GM19455 (cell line): Measurements from ENCODE around the gene MPL.

Source experiments
- ATAC-seq: cut with Tn5 transposase; IDR thresholded peaks from one replicate; pipeline ENCODE4 v1.9.1; 2021; ENCODE audit not compliant: unreplicated experiment

MPL gene

DNA sequence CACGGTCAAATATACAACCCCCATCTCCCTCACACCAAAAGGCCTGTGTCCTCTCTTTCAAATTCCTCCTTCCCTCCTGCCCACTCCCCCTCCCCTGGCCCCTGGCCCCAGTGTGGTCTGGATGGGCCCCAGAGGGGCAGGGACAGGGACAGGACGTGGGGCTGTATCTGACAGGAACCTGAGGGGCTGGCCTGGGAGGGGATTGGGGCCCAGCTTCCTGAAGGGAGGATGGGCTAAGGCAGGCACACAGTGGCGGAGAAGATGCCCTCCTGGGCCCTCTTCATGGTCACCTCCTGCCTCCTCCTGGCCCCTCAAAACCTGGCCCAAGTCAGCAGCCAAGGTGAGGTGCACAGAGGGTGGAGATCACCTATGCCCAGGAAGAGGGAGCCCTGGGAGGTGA is at the start of gene MPL:
Gene MPL (plus strand): TSS at position 231 of the 400 bp plus-strand sequence. CDS start 31 bp downstream, at position 262.
- ATAC-seq, result no peak

DNA sequence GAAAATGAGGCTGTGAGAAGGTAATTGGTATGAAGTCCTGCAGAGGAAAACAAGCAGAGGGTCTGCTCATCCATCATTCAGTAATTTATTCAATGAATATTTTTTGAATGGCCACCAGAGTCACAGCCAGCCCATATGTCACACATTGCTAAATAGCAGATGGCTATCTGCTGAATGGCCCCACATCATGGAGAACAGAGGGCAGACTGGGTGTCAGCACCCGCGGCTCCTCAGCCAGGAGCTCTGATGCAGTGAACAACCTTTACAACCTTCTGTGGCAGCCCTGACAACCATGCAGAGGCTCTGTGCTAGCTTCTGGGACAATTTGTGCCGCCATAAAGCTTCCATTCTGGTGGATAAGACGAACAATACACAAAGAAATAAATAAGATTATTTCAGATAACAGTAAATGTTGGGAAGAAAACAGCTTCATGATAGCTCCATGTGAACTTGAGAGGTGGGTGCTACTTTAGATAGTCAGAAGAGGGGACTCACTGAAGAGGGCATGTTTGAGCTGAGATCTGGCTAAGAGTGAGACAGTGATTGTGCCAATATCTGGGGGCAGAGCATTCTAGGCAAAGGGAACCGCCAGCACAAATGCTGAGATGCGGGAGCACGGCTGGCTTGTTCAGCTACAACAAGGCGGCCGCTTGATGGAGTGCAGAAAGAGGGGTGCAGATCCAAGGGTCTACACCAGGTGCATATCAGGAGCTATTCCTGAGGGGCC is 49.4 kb upstream of the MPL start:
- no peak for ATAC-seq

DNA sequence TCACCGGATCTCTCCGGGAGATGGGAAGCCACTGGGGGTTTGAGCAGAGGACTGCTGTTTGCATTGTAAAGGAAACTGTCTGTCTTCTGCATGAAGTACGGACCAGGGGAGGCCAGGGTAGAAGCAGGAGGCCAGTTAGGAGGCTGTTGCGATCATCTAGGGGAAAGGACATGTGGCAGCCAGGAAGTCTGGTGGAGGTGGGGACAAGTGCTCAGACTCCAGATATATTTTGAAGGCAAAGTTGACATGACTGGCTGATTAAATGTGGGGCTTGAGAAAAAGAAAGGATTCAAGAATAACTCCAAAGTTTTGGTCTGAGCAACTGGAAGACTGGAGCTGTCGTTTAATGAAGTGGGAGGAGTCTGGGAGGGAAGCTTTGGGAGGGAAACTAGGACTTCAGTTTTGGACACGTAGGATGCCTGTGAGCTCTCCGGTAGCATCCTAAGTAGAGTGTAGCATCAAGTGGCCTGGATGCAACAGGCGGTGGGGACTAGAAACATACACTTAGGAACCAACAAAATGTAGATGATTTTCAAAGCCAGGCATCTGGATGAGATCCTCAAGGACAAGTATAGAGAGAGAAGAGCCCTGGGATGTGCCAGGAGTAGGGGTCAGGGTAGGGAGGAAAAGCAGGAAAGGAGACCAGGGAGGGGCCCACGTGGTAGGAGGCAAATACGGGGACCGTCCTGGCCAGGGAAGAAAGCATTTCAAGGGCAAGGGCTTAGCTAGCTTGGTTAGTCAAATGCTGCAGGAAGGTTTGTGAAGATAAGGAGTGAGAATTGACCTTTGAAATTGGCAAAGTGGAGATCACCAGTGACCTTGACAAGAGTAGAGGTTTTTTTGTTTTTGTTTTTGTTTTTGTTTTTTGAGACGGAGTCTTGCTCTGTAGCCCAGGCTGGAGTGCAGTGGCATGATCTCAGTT is 48.6 kb upstream of the MPL start:
- ATAC-seq, result no peak

DNA sequence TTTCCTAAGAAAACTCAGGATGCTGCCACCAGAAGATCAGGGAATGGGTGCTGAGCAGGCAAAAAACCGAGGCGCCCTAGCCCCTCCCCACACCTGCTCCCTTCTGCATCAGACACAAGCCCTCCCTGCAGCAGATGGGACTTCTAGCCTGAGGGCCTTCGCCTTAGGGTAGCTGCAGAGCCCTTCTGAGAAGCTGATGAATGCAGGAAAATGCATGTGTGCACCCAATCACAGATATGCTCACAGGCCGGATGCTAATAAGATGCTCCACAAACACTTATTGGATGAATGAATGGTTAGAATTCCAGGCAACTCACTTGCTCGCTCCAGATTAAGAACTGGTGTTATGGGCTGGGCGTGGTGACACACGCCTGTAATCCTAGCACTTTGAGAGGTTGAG is 45.4 kb upstream of the MPL start:
- ATAC-seq, result no peak

DNA sequence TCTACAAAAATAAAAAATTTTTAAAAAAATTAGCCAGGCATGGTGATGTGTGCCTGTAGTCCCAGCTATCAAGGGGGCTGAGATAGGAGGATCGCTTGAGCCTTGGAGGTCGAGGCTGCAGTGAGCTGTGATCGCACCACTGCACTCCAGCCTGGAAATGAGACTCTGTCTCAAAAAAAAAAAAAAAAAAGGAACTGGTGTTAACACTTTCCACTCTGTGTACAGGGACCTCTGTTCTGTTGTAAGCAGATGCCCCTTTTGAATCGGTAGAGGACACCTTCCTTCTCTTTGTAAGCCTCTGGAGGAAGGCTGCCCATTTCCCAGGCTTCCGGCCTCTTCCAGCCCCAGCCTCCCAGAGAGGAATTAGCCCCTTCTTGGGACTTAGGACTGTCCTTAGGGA is 44.9 kb upstream of the MPL start:
- ATAC-seq, result no peak

DNA sequence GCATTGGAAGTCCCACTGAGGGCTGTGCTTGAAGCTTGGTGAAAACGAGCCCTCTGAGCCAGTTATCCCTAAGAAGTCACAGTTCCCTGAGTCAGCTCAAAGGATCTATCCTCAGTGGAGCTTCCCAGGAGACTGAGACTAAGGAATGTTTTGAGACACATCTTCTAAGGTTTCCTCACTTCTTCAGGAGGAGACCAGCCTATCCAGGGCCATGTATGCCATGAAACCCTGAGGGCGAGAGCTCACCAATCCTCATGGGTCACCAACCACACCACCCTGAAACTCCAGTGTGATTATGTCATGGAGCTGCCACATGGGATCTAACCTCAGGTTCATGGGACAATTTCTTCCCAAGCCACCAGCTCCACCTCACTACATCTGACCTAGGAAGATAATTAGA is 44.4 kb upstream of the MPL start:
- ATAC-seq, result no peak

DNA sequence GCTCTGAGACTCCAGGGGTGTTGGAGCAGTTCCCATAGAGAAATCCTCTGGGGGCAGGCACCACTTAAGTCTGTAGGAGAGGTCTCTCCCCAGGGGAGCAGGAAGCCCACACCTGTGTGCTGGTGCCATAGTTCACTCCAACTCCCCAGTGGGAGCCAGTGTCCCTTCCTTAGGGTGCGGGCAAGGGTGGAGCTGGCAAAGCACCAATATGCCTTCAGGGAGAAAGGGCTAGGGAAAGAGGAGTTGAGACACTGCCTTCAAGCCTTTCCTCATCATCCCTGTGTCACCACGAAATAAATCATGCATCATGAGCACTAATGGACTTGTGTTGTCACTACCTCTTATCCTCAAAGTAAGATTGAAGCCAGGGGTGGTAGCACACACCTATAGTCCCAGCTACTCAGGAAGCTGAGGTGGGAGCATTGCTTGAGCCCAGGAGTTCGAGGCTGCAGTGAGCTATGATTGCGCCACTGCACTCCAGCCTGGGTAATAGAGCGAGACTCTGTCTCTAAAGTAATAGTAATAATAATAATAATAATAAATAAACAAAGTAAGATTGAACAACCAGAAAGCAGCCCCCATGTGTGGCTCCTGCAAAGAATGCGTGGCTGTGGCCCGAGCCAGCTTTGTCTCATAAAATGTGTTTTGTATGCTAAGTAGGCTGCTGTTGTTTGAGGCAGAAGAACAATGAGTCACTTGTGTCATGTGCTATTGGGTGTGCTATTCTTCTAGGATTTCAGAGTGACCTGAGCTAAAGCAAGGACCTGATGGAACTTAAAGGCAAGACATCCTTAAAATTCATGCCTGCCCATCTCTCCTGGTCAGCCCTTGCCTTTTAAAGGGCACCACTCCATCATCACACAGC is 43.5 kb upstream of the MPL start:
- ATAC-seq, result no peak

DNA sequence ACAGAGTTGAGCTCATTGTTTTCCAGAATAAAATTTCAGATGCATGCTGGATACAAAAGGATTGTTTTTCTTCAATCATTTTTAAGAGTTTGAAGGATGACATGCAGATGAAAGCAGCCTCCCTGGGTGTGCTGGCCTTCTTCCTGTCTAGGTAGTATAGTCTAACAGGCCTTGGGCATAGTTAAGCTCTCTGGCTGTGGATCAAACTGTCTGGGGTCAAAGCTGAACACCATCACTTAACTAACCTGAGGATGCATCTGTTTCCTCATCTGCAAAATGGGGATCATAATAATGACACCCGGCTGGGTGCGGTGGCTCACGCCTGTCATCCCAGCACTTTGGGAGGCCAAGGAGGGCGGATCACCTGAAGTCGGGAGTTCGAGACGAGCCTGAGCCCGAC is 42.9 kb upstream of the MPL start:
- no peak for ATAC-seq

DNA sequence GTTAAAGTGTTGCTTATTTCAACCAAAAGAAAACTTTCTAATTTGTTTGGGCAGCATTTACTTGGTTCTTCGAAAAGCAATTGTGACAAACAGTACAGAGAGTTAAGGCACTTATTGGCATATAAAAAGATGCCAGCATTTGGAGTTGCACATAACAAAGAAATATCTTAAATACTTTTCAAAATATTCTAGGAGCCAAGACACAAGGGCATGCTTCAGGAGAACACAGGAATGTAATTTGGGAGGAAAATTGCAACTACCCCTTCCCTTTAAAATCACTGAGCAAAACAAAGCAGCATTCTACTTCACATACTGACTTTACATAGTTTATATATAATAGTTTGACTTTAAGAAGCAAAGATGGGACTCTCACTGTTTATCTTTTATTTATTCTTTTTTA is 41.4 kb upstream of the MPL start:
- no peak for ATAC-seq

DNA sequence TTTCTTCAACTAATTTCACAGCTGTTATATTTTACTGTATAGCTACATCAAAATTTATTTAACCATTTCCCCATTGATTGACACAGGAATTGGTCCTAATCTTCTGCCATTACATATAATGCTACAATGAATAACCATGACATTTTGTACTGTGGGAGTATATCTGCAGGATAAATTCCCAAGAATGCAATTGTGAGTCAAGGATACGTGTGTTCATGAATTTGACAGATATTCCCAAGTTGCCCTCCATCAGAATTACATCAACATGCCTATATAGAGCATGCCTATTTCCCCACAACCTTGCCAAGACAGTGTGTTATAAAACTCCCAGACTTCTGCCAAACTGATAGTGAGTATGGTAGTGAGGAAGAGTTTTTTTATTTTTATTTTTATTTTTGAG is 39.6 kb upstream of the MPL start:
- ATAC-seq, result no peak

DNA sequence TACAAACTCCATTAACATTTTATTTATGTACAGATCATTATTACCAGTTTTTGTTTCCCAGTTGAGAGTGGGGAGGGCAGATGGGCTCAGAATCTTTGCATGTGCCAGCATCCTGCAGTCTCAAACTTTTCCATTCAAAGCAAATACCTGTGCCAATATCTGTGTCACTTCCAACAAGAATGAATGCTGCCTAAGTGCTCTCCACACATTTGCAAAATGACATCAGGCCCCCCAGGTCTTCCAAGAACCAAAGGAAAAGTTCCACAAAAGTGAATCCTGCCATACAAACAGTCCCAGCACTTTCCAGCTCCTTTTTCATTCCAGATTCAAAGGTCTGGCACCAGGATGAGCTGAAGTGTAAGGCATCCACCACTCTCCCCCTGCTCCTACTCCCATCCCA is 38.5 kb upstream of the MPL start:
- no peak for ATAC-seq

DNA sequence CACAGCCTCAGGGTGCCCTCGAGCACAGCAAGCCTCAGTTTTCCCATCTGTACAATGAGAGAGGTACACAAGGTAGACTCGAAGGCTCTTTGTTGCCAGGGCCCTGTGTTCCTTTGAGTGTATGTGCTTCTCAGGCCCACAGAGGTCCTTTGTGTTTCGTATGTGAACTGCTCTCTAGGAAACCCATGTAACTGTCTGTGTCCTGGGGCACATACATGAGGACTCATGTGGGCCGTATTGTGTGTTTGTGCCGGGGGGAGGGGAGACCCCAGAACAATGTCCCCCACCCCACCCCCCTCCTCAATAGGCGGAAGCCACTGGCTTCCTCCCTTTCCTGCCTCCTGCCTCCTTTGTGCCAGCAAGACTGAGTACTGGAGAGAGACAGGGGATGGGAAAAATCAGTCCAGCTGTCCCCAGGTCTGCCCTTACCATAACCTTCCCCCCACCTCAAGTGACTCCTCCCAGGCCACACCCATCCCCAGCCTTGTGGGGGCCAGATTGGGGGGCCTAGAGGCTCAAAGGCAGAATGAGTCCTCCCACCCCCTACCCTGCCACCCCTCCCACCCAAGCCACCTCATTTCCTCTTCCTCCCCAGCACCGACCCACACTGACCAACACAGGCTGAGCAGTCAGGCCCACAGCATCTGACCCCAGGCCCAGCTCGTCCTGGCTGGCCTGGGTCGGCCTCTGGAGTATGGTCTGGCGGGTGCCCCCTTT is 37.1 kb upstream of the MPL start, which contains the start of gene TIE1:
Gene TIE1 (plus strand): TSS at position 605 of the 717 bp plus-strand sequence. CDS start 90 bp downstream, at position 695.
- ATAC-seq, result no peak

DNA sequence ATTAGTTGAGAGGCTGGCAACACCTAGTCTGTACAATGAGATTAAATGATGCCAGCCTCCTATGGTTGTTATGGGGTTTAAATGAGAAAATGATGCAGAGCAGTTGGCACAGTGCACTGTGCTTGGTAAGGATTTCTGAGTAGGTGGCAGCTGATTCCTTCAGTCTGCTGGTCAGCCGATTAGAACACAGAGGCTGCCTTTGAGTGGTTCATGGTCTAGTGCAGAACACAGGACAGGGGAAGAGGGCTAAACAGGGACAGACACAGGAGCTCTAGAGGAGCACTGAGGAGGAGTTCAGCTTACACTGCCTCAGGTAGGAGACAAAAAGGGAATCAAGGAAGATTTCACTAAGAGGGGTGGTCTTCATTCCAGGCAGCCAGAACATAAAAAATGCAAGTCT is 35.4 kb upstream of the MPL start:
- ATAC-seq, result no peak

DNA sequence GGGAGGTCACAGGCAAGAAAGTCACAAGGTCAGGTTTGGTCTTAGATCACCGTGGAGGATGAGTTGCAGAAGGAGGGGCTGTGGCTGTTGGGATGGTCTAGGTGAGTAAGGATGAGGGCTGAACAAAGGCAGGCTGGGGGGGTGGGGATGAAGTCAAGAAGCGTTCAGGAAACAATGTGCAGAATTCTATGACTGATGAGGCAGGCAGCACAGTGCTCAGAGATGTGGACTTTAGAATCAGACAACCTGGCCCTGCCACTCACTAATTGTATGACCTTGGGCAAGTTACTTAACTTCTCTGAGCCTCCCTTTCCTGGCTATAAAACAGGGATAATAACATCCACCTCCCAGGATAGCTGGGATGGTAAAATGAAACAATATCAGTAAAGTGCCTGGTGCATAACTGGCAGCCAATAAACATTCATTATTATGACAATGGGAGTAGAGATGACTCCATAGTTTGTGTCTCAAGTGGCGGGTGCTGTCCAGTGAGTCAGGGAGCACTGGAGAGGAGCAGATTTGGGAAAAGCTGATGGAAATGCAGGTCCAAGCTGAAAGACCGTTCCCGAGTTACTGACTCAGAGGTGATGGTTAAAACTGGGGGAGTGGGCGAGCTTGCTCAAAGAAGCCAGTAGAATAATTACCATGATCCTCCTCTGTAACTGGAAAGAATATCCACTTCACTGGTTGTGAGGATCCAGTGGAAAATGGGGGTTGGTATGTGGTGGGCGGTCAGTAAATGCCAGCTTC is 34.7 kb upstream of the MPL start:
- no peak for ATAC-seq

DNA sequence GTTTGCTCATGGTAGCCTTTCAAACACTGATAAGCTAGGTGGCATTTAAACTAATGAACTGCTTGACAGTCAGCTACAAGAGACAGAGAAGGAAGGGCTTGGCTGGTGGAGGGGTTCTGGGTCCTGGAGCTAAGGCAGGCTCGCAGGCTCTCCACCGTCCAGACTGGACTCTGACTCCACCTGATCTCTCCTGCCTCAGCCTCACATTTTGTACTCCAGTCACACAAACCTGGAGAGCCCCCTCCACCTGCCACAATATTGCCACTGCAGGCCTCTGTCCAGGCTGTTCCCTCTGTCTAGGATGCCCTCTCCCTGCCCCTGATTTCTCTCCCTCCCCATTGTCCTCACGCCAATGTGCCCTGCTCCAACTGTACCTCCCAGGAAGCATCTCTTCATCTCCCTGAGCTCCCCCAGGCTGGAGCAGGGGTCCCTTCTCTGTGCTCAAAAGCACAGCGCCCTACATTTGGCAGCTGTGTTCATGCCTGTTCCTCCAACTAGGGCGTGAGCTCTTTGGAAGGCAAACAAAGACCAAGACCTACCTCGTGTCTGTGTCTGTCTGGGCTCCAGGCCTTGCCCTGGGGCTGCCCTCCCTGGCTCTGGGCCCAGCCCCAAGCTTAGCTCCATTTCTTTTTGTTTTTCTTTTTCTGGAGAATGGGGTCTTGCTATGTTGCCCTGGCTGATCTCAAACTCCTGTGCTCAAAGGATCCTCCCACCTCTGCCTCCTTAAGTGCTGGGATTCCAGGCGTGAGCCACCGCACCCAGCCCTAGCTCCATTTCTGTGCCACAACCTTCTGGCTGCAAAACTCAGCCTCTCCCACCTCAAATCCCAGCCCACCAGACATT is 33.9 kb upstream of the MPL start:
- no peak for ATAC-seq

DNA sequence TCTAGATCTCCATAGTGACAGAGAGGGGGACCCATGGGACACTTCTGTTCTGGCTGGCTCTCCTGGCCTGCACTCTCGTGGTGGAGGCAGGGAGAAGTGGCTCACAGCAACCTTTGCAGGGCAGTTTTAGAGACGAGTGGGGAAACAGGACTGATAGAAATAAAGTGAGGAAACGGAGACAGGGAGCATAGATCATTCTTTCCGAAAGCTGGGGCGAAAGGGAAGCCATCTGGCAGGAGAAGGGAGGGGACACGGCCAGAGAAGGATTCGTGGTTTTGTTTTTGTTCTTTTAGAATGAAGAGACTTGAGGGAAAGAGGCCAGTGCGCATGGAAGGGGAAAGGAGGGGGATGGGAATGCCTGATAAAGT is 33.3 kb upstream of the MPL start:
- ATAC-seq, result no peak

DNA sequence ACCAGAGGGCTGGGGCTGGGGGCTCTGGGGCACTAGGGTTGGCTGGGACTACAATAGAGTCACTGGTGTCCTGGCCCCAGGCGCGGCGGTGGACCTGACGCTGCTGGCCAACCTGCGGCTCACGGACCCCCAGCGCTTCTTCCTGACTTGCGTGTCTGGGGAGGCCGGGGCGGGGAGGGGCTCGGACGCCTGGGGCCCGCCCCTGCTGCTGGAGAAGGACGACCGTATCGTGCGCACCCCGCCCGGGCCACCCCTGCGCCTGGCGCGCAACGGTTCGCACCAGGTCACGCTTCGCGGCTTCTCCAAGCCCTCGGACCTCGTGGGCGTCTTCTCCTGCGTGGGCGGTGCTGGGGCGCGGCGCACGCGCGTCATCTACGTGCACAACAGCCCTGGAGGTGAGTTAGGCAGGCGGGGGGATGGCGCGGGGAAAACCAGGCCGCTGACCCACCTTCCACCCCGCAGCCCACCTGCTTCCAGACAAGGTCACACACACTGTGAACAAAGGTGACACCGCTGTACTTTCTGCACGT is 32.8 kb upstream of the MPL start:
- no peak for ATAC-seq

DNA sequence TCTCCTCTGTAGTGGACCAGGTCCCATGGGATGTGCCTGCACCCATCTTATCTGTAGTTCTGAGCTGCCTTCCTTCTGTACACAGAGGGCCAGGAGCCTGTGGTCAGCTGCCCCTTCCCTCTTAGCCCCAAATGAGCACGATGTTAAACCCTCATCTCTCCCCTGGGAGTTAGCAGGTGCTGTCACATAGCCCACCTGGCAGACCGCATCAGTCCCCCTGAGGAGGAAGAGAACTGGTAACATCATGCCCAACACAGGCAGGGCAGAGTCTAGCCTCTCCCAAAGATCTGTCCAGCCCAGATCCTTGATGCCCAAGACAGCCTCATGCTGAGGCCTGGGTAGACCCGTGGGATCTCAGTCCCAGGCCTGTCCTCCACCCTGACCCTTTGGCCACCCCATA is 32.2 kb upstream of the MPL start:
- no peak for ATAC-seq
